HG03103 (cell line): ENCODE results near the gene THRB.
A peak's percentile ranks its signal among the peaks of the same experiment; 100 is the strongest.

ENCODE experiments used
- ATAC-seq: cut with Tn5 transposase; IDR thresholded peaks from one replicate; pipeline ENCODE4 v1.9.1; 2021; ENCODE audit warnings: low read depth; ENCODE audit not compliant: unreplicated experiment

The THRB gene

GRCh38 chr3:24494618-24495325, at the start of gene THRB:
Gene THRB, minus strand, starts transcription at chr3:24494850.
- ATAC-seq, result no peak

DNA sequence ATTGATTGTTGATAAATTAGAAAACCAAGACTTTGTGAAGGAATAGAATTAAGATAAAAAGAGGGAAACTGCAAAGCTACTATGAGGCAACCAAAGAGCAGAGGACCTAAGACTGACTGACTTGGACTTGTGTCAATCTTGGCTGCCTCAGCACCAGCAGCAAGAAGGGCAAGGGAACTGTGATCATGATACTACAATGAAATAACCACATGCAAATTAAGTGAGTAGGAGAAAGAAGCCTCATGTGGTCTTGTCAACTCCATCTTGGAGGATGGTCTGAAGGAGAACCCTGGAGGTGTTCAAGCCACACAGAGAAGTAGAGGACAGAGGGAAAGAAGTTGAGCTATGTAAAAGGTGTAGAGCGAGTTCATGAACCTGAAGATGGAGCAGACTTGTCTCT, 47.3 kb upstream of the THRB start:
- ATAC-seq, result no peak

DNA sequence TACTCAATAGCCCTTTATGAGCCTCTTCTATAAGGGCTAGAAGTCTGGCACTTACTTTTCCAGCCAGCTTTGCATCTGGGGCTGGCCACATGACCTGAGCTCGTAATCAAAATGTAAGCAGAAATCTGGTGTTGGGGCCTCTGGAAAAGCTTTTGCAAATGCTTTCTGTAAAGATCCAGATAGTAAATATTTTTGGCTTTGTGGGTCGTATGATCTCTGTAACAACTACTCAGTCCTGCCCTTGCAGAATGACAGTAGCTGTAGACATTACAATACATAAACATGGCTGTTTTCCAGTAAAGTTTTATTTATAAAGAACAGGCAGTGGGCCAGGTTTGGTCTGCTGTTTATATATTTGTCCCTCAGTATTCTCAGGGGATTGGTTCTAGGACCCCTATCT, 46.2 kb upstream of the THRB start:
- ATAC-seq, result no peak

DNA sequence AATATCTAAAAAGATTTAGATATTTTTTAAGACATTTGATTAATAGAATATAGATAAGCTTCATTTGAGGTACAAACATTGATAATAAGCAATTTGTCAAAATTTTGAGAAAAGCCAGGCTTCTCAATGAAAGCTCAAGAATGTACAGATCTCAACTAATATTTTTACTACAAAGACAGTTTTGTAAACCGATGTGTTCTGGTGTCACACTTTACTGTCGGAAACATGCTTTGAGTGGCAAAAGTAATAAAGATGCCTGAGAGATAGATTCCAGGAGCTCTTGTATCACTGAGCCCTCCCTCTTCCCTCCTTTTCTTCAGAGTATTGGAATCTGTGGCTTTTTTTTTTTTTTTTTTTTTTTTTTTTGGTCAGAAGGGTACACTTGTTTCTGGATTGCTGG, 45.0 kb upstream of the THRB start:
- ATAC-seq, result no peak

DNA sequence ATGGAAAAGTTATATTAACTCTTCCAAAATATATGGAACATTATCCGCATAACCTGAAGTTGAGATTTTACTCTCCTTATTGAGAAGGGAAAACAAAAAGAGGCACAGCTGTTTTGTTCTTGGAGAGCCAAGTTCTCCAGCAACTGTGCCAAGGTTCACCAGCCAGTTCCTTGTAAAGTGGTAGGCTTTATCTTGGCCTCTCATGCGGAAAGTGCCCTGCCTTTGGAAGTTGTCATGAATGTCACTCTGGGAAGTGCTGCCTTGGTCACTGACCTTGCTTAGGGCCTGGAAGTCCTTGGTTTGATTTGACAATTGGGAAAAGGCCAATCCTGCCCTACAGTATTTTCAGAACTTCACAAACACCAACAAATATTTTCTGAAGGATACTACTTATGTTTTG, 44.2 kb upstream of the THRB start:
- no peak for ATAC-seq

GRCh38 chr3:24533561-24534193, 39.0 kb upstream of the THRB start:
- no peak for ATAC-seq

- no peak for ATAC-seq
These were observed 35.8 kb upstream of the THRB start for GRCh38 chr3:24530471-24530870.

GRCh38 chr3:24529210-24529609, 34.6 kb upstream of the THRB start:
- ATAC-seq, result no peak

- ATAC-seq, result no peak
These were observed 32.1 kb upstream of the THRB start for GRCh38 chr3:24526640-24527212.

GRCh38 chr3:24525557-24525956, 30.9 kb upstream of the THRB start:
- no peak for ATAC-seq

- no peak for ATAC-seq
These were observed 30.4 kb upstream of the THRB start for GRCh38 chr3:24525022-24525421.

- no peak for ATAC-seq
These were observed 29.5 kb upstream of the THRB start for GRCh38 chr3:24523988-24524727.

- no peak for ATAC-seq
These were observed 28.6 kb upstream of the THRB start for GRCh38 chr3:24523215-24523614.

DNA sequence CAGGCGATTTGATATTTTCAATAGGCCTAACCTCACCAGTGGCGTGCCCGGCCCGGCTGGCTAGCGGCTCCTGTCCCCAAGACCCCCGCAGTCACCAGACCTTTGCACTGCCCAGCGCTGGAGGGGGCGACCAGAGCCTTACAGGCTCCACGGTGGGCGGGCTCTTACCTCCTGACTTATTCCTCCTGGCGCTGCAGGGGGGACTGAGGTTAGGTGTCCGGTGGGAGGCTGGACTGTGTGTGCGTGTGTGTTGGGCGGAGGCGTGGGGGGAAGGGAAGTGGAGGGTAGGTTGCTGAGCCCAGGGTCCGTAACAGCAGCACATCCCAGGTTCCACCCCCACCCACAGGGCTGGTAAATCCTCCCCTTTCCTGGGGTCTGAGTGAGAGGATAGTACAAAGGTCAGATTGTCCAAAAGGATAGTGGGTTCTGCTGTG, 27.5 kb upstream of the THRB start:
- ATAC-seq, result no peak

GRCh38 chr3:24521420-24522145, 26.9 kb upstream of the THRB start:
- ATAC-seq, result no peak

- no peak for ATAC-seq
These were observed 26.3 kb upstream of the THRB start for GRCh38 chr3:24520976-24521419.

DNA sequence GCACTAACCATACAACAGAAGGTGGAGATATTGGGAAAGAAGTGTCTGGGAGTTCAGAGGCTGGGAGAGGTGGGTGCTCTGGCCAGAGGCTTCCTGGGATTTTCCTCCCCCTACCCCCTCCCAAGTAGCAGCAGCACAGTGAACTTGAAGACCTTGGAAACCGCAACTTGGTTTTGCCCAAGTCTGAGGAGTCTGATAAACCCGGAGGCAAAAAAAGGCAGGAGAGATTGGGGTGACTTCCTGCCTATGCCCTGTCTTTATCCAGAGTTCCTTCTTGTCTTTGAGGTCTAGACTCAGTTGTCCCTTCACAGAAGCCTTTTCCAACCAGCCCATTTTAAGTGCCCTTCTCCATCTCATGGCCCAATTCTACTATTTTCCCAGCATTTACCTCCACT, 25.4 kb upstream of the THRB start:
- ATAC-seq, result no peak

DNA sequence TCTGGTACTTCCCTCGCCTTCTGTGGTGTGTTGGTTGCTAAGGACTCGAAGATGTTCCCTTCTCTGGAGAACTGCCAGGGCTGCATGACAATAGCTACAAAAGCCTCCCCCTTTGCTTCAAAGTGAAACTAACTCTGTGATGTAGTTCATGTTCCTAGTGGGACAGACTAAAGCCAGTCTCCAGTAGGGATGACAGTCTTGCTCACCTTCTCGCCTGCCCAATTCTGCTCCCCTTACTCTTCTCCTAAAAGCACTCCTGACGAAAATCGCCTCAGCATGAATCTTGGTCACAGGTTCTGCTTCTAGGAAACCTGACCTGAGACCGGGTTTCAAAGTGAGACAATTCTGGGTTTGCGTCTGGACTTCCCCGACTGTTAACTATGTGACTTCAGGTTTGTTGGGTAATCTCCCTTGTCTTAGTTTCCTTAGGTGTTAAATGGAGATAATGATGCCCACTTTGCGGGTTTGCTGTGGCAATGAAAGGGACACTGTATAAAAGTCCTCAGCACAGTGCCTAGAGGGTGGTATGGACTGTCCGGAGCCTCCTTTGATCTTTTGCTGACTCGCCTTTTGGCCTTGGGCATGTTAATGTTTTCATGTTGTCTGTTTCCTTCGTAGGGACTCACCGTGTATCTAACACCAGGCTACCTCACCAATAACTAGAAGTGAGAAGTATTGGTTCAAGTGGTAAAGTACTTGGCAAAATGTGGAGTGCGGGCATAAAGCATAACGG, 24.9 kb upstream of the THRB start:
- ATAC-seq, result peak; percentile 55

DNA sequence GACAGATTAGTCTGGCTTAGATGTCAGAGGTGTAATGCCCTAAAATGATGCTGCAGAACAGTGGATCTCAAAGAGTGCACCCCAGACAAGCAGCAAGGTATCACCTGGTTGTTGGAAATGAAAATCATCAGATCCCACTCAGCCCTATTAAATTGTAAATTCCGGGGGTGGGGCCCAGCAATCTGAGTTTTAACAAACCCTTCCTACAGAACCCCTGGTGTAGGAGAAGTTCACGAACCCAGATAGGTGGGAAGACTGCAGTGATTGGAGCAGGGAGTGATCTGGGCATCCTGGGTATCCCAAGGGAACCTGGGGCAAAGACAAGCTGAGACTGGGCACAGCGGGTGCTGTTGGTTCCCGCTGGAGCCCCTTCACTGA, 24.3 kb upstream of the THRB start:
- ATAC-seq, result no peak

DNA sequence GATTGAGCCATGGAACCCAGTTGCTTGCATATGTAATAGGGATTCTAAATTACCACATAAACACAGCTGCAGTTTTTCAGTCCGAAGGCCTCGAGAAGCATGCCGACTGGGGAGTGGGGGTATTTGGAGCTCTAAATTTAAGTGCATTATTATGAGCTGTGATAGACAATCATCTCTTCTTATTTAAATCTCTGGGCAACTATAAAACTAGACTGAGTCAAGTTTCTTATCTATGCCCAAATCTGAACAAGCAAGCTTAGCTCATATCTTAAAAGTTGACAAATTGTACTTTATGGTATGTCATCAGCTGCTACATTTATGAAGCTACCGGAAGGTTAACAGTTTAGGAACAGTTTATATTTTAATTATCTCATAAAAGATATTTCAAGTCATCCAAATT, 19.5 kb upstream of the THRB start:
- no peak for ATAC-seq
